Endothelial cell of umbilical vein (primary cell): Measurements from ENCODE around the gene HOXA4. TPM values are rescaled to one million over a fixed set of nuclear protein-coding genes. Genes with fewer than 3 reads are reported as not detected.

Experiments used
- BruUV-seq: library from RNA; stranded (reverse); fragments of 400-500 nt; replicated peaks from 2 replicates; lab custom pipeline; 2021; lab: Mats Ljungman, UMichigan
- CTCF ChIA-PET: fragments of 300-600, 350-600 bp; sonication (Branson Sonifier 250); formaldehyde crosslinking; loops from one replicate; lab custom pipeline; 2021; ENCODE audit warnings: antibody characterized with exemption, inconsistent platforms; lab: Charles Lee
- POLR2A ChIA-PET: fragments of 300-600, 350-600 bp; sonication (Branson Sonifier 250); formaldehyde crosslinking; loops from one replicate; lab custom pipeline; 2021; ENCODE audit warnings: antibody characterized with exemption, inconsistent platforms; lab: Charles Lee
- DNase-seq: peaks from one replicate; pipeline ENCODE4 v3.0.0-alpha.2; 2011; ENCODE audit warnings: low read depth, low spot score
- FAIRE-seq: peaks from 2 replicates; lab custom pipeline; 2011; peaks lifted over from hg19 to GRCh38; lab: Jason Lieb, UNC
- H2AFZ ChIP-seq: 2 replicates; pipeline ENCODE4 v1.6.0; 2012; ENCODE audit warnings: low read depth, low read length, control low read depth, inconsistent platforms
- H3K27ac ChIP-seq: 2 replicates; pipeline ENCODE4 v1.5.1; 2011; ENCODE audit warnings: low read depth, mild to moderate bottlenecking, control low read depth, low read length, moderate library complexity; ENCODE audit not compliant: insufficient read depth
- H3K27me3 ChIP-seq, 2 experiments: 2 replicates each; pipeline versions ENCODE4 v1.6.0 to v1.6.1; 2011; ENCODE audit warnings: low read length in 2 of 2, mixed read lengths in 1 of 2; ENCODE audit not compliant: control insufficient read depth in 2 of 2, insufficient read depth in 2 of 2
- H3K36me3 ChIP-seq, 2 experiments: 2 replicates in 1 of 2; 3 replicates in 1 of 2; pipeline ENCODE4 v1.5.1; 2011; ENCODE audit warnings: low read length in 2 of 2, mild to moderate bottlenecking in 1 of 2, moderate library complexity in 1 of 2; ENCODE audit not compliant: control insufficient read depth in 2 of 2, insufficient read depth in 2 of 2; ENCODE audit errors: extremely low read depth in 1 of 2
- H3K4me1 ChIP-seq: 3 replicates; pipeline ENCODE4 v1.5.1; 2011; ENCODE audit warnings: mild to moderate bottlenecking, low read length; ENCODE audit not compliant: control insufficient read depth, insufficient read depth; ENCODE audit errors: extremely low read depth
- H3K4me2 ChIP-seq: 2 replicates; pipeline ENCODE4 v1.6.1; 2011; ENCODE audit warnings: low read length, control low read depth, mixed read lengths; ENCODE audit not compliant: insufficient read depth
- H3K4me3 ChIP-seq, 3 experiments: fragments of 200-600 bp in 1 of 3; sonication (generic), shearing (Covaris generic) in 1 of 3; replicated peaks in 1 of 3; 2 replicates each; pipeline ENCODE4 v1.5.1; 2011 to 2016; ENCODE audit warnings: control low read depth in 3 of 3, low read length in 3 of 3, mild to moderate bottlenecking in 2 of 3, inconsistent platforms in 1 of 3, low read depth in 1 of 3, moderate library complexity in 1 of 3; ENCODE audit not compliant: insufficient read depth in 1 of 3
- H3K79me2 ChIP-seq: 2 replicates; pipeline ENCODE4 v1.6.0; 2012; ENCODE audit warnings: low read length, inconsistent platforms; ENCODE audit not compliant: control insufficient read depth, insufficient read depth
- H3K9ac ChIP-seq: replicated peaks from 2 replicates; pipeline ENCODE3; 2011; ENCODE audit warnings: low read length, control low read depth; ENCODE audit not compliant: insufficient read depth; ENCODE audit errors: extremely low read depth
- H3K9me1 ChIP-seq: replicated peaks from 3 replicates; pipeline ENCODE4 v1.6.0; 2011; ENCODE audit warnings: mild to moderate bottlenecking, low read length; ENCODE audit not compliant: control insufficient read depth, insufficient read depth; ENCODE audit errors: extremely low read depth
- H3K9me3 ChIP-seq: replicated peaks from 2 replicates; pipeline ENCODE4 v1.5.1; 2012; ENCODE audit warnings: low read length, inconsistent platforms; ENCODE audit not compliant: control insufficient read depth, insufficient read depth
- H4K20me1 ChIP-seq: replicated peaks from 2 replicates; pipeline ENCODE3; 2011; ENCODE audit warnings: mild to moderate bottlenecking, low read length; ENCODE audit not compliant: control insufficient read depth, insufficient read depth; ENCODE audit errors: extremely low read depth
- CTCF ChIP-seq, 2 donors: IDR thresholded peaks; 1 replicate in 1 of 2; 2 replicates in 1 of 2; pipeline ENCODE4 v1.5.1; 2011; ENCODE audit warnings: low read length in 2 of 2, mild to moderate bottlenecking in 2 of 2, moderate library complexity in 2 of 2, control low read depth in 1 of 2, inconsistent platforms in 1 of 2, low read depth in 1 of 2; ENCODE audit not compliant: insufficient read depth in 1 of 2; ENCODE audit errors: extremely low read depth in 1 of 2
- EZH2 ChIP-seq: IDR thresholded peaks from 2 replicates; pipeline ENCODE4 v1.6.1; 2012; ENCODE audit warnings: borderline replicate concordance, low read depth, mild to moderate bottlenecking, moderate library complexity, low read length, inconsistent platforms; ENCODE audit not compliant: severe bottlenecking
- GATA2 ChIP-seq: IDR thresholded peaks from 2 replicates; pipeline ENCODE4 v1.7.0; 2011; ENCODE audit warnings: low read depth, mild to moderate bottlenecking, moderate library complexity, mixed read lengths, low read length; ENCODE audit not compliant: insufficient read length, insufficient read depth
- MAX ChIP-seq: IDR thresholded peaks from 2 replicates; pipeline ENCODE4 v1.6.1; 2011; ENCODE audit not compliant: insufficient read depth, insufficient read length
- MYC ChIP-seq: IDR thresholded peaks from one replicate; pipeline ENCODE4 v1.6.1; 2011; ENCODE audit warnings: mild to moderate bottlenecking, low read depth, low read length
- POLR2A ChIP-seq: IDR thresholded peaks from 2 replicates; pipeline ENCODE4 v1.6.1; 2012; ENCODE audit warnings: low read depth, mild to moderate bottlenecking, control low read depth, low read length
- dilution Hi-C: fragments of 300-500 bp; cut with MboI; formaldehyde crosslinking; loops from one replicate; pipeline ENCODE4 v1.15.0; 2019; ENCODE audit warnings: low sequenced_read_pairs; ENCODE audit not compliant: extremely low pct_ligation_motif_present
- intact Hi-C: fragments of 100-400 bp; cut with micrococcal nuclease; formaldehyde crosslinking; loops from one replicate; pipeline ENCODE4 v1.10.0; 2022
- polyA plus RNA-seq, 4 experiments: library from polyadenylated mRNA; depleted of rRNA in 3 of 4; stranded (reverse) in 3 of 4; unstranded in 1 of 4; fragments of >200 nt; gene quantifications; 2 replicates each; pipeline versions ENCODE4 v1.2.1 to v1.2.3, GENCODE V29; 2011 to 2012; ENCODE audit warnings: missing spikeins in 1 of 4
- total RNA-seq: library from RNA; stranded (reverse); gene quantifications from 2 replicates; pipeline ENCODE4 v1.2.3, GENCODE V29; 2021

HOXA4 gene
- total and polyA plus RNA-seq, 2 donors (not counting 3 experiments of a cell fraction or from before 2014, with no cell fraction given) = 4.9 to 8.1 TPM

GRCh38 chr7:27133409-27134231 lies 3.1 kb upstream of the HOXA4 start:
- peaks cover 0 to 6% of the 10 kb centered on the region in 2 experiments for H3K36me3 ChIP-seq
- dilution Hi-C loops (no loop called here), intact Hi-C loops (no loop called here)
- peaks cover 77% of the 10 kb centered on the region for H3K79me2 ChIP-seq
- H4K20me1 ChIP-seq = no peaks in the 10 kb centered on the region
- peak overlapping the region; percentile 70 for H3K9ac ChIP-seq
- peak overlapping the region in 1 of 3 experiments; percentile 14 for H3K4me3 ChIP-seq
- H2AFZ ChIP-seq = no peak overlapping the region
- FAIRE-seq = peak; percentile 75
- peaks cover 84% of the 10 kb centered on the region for H3K4me1 ChIP-seq
- POLR2A ChIA-PET = no interaction called here
- CTCF ChIA-PET = interaction anchor here (1.1 to 1.3 kb wide), 2 partner anchors 28 to 37 kb away, joined by 3 read pairs; no protein-coding TSS in a partner anchor
- no peaks in the 10 kb centered on the region for H3K9me3 ChIP-seq
- peak overlapping the region; percentile 82 for H3K27ac ChIP-seq
- BruUV-seq = no TSS peak
- TF ChIP-seq GATA2 (peak; percentile 5), MYC (no peak), MAX (no peak), EZH2 (no peak), CTCF (IDR thresholded peaks at IDR 0.05; ENCODE audit: extremely low read depth in 1 of 2, insufficient read depth in 1 of 2, low read depth in 1 of 2, low read length in 2 of 2) (no peak), POLR2A (no peak)
- no peaks in the 10 kb centered on the region for H3K9me1 ChIP-seq
- no peak for DNase-seq
- no peaks in the 10 kb centered on the region for H3K27me3 ChIP-seq
- H3K4me2 ChIP-seq = peak overlapping the region; percentile 61
